CD4-positive, alpha-beta T cell treated with Interleukin-17A for 1 hour (primary cell): ENCODE data around the gene ARMC10.
"Not testable (repeated sequence)": the region's sequence is repeated elsewhere in the genome, so short reads cannot be mapped to it uniquely, and the experiment has no call there.

Experiments
- DNase-seq: peaks from one replicate; pipeline ENCODE4 v3.0.0-alpha.2; 2020

Gene ARMC10

DNA sequence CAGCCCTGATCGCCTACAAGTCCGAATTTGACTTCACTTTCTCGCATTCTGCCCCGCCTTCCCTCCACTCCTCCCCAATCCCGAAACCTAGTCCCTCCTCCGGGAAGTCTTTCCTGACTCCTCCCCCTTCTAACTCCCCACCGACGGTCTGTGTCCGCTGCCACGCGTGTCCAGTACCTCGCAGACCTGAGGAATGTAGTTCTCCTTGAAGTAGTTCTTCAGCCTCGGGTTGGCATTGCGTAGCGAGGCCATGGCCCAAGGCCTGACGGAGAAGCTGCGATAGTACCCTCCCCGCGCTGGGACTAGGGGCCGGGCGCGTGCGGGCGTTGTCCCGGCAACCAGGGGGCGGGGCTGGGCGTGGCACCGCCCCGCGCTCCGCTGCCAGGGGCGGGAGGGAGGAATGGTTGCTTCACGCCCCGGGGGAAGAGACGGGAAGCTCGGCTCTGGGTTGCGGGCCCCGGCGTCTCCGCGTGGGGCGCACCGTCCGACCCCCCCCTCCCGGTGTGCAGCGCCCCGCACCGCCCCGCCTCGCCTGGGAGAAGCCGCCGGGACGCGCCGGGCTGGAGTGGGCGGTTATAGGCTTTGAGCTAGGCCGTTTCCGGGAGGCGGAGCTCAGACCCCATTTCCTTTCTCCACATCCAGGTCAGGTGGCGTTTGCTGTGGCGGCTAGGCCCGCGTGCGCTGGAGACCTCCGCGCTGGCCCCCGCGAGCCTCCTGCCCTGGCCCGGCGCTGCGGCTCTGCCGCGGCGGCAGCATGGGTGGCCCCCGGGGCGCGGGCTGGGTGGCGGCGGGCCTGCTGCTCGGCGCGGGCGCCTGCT lies at the start of gene ARMC10, which contains the start of gene FBXL13:
TSS of gene ARMC10 (plus strand) at position 622 of the 818 bp plus-strand sequence. CDS start at position 755, 133 bp downstream.
TSS of gene FBXL13 (minus strand) at position 278 of the 818 bp plus-strand sequence.
- DNase-seq: peak; percentile 92

DNA sequence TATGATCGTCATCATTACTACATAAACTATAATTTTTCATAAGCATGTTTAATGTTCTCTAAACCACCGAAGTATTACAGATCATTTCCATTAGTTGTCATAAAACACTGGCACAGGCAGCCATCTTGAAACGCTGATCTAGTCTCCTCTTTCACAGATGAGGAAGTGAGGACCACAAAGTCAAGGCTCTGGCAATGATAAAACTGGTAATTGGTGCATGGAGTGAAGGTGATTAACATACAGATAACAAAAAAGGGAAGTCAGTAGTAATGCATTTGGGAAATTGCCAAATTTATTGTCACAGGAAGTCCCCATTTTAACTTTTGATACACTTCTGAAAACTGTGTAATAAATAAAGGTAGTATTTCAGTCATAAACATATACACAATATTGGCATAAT lies 49.6 kb upstream of the ARMC10 start:
- no peak for DNase-seq

DNA sequence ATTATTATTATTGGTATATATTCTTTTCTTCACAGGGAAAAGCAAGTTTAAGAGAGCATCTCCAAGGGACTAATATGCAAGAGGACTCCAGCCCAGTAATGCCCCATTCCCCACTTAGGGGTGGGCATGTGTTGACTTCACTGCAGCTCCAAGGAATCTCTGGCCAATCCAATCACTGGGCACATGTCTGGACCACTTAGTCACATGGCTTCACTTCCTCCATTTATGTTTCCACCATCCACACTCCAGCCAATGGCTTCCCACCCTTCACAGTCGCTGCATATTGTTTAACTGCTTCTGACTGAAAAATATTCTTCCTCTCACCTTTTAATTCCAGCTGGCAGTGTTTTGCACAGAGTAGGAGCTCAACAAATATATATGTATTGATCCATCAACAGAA lies 43.9 kb upstream of the ARMC10 start:
- DNase-seq: no peak

DNA sequence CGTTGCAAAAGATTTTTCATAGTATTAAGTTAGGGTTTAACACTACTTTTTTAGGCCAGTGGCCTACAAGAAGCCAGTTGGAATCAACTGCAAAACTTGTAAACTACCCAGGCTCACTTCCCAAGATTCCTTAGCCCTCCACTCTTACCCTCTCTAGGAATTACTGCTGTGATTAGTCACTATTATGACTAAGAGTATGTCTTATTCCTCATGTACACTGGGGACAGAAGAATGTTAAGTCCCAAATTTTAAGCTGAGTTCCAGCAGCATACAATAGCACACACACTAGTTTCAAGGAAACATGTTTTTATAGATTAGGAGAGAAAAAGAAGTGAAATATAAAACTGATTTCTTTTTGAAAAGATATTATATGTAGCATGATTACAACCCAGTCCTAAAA lies 43.2 kb upstream of the ARMC10 start:
- DNase-seq: no peak

DNA sequence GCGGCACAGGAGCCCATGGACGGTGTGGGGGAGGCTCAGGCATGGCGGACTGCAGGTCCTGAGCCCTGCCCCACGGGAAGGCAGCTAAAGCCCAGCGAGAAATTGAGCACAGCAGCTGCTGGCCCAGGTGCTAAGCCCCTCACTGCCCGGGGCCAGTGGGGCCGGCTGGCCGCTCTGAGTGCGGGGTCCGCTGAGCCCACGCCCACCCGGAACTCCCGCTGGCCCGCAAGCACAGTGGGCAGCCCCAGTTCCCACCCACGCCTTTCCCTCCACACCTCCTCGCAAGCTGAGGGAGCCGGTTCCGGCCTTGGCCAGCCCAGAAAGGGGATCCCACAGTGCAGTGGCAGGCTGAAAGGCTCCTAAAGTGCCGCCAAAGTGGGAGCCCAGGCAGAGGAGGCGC lies 40.6 kb upstream of the ARMC10 start:
- not testable (repeated sequence) for DNase-seq

DNA sequence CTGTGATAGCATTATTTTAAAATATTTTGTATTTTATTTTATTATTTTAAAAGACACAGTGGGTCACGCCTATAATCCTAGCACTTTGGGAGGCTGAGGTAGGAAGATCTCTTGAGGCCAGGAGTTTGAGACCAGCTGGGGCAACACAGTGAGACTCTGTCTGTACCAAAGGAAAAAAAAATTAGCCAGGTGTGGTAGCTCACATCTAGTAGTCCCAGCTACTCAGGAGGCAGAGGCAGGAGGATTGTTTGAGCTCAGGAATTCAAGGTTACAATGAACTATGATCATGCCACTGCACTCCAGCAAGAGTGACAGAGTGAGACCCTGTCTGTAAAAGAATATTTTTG lies 37.5 kb upstream of the ARMC10 start:
- DNase-seq: no peak

DNA sequence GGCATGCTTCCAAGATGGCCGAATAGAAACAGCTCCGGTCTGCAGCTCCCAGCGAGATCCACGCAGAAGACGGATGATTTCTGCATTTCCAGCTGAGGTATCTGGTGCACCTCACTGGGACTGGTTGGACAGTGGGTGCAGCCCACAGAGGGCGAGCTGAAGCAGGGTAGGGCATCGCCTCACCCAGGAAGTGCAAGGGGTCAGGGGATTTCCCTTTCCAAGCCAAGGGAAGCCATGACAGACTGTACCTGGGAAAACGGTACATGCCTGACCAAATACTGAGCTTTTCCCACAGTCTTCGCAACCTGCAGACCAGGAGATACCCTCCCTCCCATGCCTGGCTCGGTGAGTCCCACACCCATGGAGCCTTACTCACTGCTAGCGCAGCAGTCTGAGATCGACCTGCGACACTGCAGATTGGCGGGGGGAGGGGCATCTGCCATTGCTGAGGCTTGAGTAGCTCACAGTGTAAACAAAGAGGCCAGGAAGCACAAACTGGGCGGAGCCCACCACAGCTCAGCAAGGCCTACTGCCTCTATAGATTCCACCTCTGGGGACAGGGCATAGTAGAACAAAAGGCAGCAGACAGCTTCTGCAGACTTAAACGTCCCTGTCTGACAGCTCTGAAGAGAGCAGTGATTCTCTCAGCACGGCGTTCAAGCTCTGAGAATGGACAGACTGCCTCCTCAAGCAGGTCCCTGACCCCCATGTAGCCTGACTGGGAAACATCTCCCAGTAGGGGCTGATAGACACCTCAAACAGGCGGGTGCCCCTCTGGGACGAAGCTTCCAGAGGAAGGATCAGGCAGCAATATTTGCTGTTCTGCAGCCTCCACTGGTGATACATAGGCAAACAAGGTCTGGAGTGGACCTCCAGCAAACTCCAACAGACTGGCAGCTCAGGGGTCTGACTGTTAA lies 36.9 kb upstream of the ARMC10 start:
- peak; percentile 2 for DNase-seq

DNA sequence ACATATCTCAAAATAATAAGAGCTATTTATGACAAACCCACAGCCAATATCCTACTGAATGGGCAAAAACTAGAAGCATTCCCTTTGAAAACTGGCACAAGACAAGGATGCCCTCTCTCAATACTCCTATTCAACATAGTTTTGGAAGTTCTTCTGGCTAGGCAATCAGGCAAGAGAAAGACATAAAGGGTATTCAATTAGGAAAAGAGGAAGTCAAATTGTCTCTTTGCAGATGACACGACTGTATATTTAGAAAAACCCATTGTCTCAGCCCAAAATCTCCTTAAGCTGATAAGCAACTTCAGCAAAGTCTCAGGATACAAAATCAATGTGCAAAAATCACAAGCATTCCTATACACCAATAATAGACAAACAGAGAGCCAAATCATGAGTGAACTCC lies 33.1 kb upstream of the ARMC10 start:
- not testable (repeated sequence) for DNase-seq

DNA sequence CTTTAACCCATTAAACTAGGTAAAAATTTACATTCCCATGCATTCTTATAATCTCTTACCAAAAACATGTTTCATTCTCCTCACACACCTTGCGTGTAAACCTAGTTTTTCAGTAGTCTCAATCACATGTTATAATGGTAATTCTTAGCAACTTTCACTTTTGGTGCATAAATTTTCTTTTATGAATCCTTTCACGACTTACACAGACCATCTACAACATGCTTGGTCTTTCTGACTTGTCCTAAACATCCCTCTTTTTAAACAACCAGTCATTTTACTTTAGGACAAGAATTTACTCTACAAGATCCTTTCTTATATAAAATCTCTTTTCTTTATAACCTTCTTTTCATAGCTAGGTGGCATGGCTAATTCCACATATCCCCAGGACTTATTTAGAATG lies 26.1 kb upstream of the ARMC10 start:
- no peak for DNase-seq

DNA sequence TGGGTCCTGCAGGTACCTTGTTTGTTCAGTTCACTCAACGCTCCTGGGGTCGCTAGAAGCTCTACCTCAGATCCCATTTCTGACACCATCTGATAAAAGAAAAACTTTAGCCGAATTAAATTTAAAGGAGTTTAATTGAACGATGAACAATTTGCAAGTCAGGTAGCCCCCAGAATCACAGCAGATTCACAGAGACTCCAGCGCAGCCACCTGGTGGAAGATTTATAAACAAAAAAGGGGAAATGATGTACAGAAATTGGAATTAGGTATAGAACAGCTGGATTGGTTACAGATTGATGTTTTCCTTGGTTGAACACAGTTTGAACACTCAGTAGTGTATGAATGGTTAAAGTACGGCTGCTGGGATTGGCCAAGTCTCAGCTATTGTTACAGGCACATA lies 23.4 kb upstream of the ARMC10 start:
- DNase-seq: no peak

DNA sequence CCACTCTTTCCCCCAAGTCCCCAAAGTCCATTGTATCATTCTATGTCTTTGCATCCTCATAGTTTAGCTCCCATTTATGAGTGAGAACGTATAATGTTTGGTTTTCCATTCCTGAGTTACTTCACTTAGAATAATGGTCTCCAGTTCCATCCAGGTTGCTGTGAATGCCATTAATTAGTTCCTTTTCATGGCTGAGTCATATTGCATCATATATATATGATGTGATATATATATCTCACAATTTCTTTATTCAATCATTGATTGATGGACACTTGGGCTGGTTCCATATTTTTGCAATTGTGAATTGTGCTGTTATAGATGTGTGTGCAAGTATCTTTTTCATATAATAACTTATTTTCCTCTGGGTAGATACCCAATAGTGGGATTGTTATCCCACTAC lies 18.9 kb upstream of the ARMC10 start:
- not testable (repeated sequence) for DNase-seq

DNA sequence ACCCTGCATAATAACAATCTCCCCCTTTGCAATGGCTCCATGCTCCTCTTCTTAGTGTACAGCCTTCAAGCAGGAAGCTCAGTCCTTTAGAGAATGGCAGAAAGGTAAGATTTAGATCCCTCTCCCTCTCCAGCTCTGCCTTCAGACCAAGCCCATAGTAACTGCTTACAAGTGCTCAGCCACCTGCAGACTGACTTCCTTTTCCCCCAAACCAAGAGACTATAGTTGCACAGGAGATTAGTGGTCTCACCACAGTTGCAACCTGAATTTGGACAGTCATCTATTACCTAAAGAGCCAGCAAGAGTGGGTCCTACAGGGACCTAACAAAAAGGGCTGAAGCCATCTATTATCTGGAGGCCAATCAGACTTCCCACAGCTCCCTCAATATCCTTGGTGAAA lies 16.8 kb upstream of the ARMC10 start:
- no peak for DNase-seq

DNA sequence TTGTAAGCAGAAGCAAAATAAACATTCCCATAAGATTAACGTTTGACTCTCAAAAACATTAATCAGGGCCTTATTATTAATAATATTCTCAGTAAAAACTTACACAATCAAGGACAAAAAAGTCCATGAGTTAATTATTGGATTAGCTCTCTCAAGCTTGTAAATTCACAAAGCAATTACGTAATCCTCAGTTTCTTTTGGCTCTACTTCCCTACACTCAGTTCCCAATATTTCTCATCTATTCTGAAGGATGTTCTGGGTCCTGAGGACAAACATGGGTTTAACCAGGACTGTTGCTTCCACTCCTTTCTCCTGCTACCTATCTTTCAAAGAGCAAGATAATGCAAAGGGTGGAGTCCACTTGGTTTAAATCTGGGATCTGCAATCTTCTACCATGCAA lies 15.5 kb upstream of the ARMC10 start:
- DNase-seq: no peak

DNA sequence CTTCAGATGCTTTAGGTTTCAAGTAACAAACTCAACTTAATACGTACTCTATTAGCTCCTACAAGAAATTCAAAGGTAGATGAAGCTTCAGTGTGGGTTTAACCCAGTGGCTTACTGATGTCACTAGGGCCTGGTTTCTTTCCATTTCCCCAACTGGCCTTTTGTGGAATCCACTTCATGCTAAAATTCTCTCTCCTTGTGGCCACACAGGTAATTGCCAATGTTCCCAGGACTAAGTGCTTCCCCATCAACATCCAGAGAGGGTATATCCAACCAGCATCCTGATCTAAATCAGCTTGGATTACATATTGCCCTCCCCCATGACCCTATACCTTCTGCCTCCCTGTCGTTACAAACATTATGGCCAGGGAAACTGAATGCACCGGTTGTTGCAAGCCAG lies 11.0 kb upstream of the ARMC10 start:
- no peak for DNase-seq

DNA sequence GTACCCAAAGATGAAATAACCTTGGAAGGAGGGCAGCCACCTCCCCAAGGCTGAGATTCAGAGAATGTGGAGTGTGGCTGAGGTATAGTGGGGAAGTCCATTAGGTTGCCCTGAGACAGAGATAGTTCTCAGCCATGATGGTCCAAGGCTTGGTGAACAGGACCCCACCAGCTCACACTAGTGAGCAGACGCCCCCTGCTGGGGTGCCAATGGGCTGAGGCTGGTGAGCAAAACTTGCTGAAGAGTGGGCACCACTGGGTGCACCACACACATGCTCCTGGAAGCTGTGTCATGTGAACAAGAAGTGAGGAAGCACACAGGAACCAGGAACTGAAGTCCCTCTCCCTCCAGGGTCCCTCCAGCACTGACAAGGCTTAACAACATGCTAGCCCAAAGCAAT lies 9.3 kb upstream of the ARMC10 start:
- peak; percentile 38 for DNase-seq

DNA sequence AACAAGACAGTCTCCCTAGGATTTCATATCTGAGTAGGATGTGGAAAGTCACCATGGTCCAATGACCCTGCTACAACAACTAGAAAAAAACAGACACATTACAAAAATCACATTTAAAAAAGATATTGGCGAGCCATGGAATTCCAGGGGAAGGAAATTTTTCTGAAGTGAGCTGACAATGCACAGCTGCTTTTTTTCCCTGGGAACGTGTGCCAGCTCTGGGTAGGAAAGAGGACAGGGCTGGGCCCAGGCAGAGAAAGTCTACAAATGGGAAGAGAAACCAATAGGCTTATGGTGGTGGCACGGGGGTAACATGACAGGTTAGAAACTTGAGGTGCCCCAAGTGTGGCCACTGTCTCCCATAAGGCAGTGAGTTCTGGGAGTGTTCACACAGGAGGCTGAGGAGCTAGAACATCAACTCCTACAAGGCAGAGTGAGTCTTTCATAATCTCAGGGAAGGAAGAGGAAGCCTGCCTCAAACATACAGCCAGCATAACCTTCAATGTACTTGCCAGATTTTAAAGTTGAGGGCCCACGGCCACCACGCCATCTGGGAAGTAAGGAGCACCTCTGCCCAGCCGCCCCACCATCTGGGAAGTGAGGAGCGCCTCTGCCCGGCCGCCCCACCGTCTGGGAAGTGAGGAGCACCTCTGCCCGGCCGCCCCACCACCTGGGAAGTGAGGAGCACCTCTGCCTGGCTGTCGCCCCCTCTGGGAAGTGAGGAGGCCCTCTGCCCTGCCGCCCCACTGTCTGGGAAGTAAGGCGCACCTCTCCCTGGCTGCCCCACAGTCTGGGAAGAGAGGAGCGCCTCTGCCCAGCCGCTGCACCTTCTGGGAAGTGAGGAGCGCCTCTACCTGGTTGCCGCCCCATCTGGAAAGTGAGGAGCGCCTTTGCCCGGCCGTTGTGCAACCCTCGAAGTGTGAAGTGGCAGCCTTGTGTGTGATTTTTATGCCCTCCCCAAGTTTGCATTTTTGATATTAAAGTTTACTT lies 6.2 kb upstream of the ARMC10 start:
- no peak for DNase-seq

DNA sequence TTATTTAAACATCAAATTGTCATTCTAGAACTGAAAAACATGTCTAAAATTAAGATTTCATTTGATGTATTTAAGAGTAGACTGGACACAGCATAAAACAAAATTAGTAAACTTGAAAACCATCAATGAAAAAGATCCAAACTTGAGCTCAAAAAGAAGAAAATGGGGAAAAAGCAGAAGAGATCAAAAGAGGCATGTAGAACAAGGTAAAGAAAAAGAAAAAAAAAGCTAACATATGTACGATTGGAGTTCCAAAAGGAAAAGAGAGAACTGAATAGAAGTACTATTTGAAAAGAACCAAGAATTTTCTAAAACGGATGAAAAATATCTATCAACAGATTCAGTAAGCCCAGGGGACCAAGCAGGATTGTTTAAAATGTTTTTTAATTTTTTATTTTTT lies 3.9 kb upstream of the ARMC10 start:
- no peak for DNase-seq

DNA sequence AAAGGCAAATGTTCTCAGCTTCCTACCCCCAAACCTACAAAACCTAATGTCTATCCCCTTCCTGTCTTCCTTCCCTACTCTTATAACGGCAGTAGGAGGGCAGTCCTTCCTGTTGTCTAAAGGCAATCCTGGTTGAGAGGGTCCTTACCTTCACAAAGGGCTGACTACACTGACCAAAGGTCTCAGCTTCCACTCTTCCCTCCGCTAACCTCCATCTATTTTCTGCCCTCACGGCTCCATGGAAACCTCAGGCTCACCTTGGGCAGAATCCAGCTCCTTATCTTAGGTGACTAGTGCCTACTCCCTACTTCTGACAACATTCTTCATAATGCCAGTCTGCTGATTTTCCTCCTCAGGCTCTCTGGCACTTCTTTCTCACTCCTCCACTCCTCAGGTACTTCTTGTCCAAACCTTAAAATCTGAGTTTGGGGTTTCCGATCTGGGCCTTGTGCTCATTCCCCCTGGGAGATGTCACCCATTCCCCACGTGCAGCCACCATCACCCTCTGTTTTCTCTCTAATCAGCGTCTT lies 886 bp upstream of the ARMC10 start:
- no peak for DNase-seq

DNA sequence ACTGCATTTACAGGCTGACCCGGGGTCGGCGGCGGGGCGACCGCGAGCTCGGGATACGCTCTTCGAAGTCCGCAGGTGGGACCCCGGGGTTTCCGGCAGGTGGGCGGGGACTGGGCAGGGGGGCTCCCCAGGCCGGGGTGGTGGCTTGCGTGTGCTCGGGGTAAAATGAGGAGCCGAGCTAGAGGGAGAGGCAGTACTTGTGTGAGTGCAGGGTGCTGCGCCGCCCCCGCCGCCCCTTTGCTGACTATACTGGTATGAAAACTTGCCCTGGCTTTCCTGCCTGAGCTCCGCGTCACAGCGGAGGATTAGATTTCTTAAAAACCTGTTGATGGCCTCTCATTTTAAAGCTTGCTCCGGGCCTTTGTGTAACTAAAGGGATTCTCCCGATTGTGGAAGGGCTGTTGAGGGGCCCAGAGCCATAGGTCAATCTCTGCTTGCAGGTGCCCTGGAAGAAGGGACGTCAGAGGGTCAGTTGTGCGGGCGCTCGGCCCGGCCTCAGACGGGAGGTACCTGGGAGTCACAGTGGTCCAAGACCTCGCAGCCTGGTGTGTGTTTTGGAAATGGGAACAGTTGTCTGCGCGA lies 488 bp downstream of the ARMC10 start:
- DNase-seq: peak; percentile 69

DNA sequence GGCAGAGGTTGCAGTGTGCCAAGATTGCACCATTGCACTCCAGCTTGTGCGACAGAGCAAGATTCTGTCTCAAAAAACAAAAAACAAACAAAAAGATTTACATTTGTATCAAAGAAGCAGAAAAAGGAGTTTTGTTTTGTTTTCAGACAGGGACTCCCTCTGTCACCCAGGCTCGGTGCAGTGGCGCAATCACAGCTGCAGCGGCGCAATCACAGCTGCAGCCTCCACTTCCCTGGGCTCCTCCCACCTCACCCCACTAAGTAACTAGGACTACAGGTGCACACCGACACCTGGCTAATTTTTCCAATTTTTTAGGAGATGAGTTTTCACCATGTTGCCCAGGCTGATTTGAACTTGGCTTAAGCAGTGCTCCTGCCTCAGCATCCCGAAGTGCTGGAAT lies 1.8 kb downstream of the ARMC10 start:
- DNase-seq: no peak

DNA sequence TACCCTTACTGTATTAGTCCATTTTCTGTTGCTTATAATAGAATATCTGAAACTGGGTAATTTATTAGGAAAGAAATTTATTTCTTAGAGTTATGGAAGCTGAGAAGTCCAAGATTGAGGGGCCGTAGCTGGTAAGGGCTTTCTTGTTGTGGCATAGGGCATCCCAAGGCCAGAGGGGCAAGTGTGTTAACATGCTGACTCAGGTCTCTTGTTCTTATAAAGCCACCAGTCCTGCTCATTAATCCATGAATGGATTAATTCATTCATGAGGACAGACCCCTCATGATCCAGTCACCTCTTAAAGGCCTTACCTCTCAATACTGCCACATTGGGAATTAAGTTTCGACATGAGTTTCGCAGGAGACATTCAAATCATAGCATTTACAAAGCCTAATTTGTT lies 2.4 kb downstream of the ARMC10 start:
- no peak for DNase-seq

DNA sequence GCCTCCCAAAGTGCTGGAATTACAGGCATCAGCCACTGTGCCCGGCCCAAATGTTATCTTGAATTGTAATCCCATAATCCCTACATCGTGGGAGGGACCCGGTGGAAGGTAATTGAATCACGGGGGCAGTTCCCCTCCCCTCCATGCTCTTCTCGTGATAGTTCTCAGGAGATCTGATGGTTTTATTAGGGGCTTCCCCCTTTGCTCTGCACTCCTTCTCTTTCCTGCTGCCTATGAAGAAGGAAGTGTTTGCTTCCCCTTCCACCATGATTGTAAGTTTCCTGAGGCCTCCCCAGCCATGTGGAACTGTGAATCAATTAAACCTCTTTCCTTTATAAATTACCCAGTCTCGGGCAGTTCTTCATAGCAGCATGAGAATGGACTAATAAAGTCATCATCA lies 3.3 kb downstream of the ARMC10 start:
- DNase-seq: not testable (repeated sequence)
